Vagina (tissue), 2 donors: Measurements from ENCODE around the gene FATE1. TPM values are rescaled to one million over a fixed set of nuclear protein-coding genes. Genes with fewer than 3 reads are reported as not detected.

ENCODE experiments used
- DNase-seq, 2 donors: peaks; one replicate each; pipeline ENCODE4 v3.0.0-alpha.2; 2017; ENCODE audit errors: extremely low spot score in 2 of 2
- H3K27ac ChIP-seq: fragments of 200-600 bp; sonication (generic); one replicate; pipeline ENCODE4 v1.5.1; 2019
- H3K27me3 ChIP-seq: fragments of 200-600 bp; sonication (generic); one replicate; pipeline ENCODE4 v1.5.1; 2019
- H3K36me3 ChIP-seq, 2 donors: fragments of 200-600 bp; sonication (generic); one replicate each; pipeline ENCODE4 v1.5.1; 2017 to 2019
- H3K4me1 ChIP-seq: fragments of 200-600 bp; sonication (generic); one replicate; pipeline ENCODE4 v1.5.1; 2019
- H3K4me3 ChIP-seq, 2 donors: fragments of 200-600 bp; sonication (generic); 1 replicate in 1 of 2; 2 replicates in 1 of 2; pipeline ENCODE4 v1.5.1; 2016 to 2019
- H3K9me3 ChIP-seq: fragments of 200-600 bp; sonication (generic); one replicate; pipeline ENCODE4 v1.5.1; 2019
- CTCF ChIP-seq, 3 experiments: fragments of 450-650 bp in 2 of 3; fragments of 200-600 bp in 1 of 3; sonication (generic) in 1 of 3; IDR thresholded peaks; one replicate each; pipeline ENCODE4 v1.5.1; 2017 to 2019; ENCODE audit warnings: antibody characterized with exemption in 3 of 3, mild to moderate bottlenecking in 2 of 3, moderate library complexity in 2 of 3
- POLR2A ChIP-seq, 2 donors: fragments of 450-650 bp; IDR thresholded peaks; one replicate each; pipeline ENCODE4 v1.6.1; 2017; ENCODE audit warnings: antibody characterized with exemption in 2 of 2, mild to moderate bottlenecking in 2 of 2, moderate library complexity in 2 of 2
- POLR2AphosphoS5 ChIP-seq, 2 donors: sonication (generic); formaldehyde crosslinking; IDR thresholded peaks; one replicate each; pipeline ENCODE4 v1.9.0; 2017; ENCODE audit warnings: antibody characterized with exemption in 2 of 2, mild to moderate bottlenecking in 2 of 2, low read depth in 1 of 2; ENCODE audit not compliant: insufficient read depth in 1 of 2
- intact Hi-C: fragments of 100-400 bp; cut with DNase I; formaldehyde crosslinking; loops from one replicate; pipeline ENCODE4 v1.15.1; 2023
- total RNA-seq: library from RNA; depleted of rRNA; stranded (reverse); fragments of >200 nt; gene quantifications from one replicate; pipeline ENCODE4 v1.2.3, GENCODE V29; 2016

The FATE1 gene
- total RNA-seq, 1 donor from 2014 or later = not detected

GRCh38 chrX:151687635-151688034 lies 28.2 kb upstream of the FATE1 start:
- Histone ChIP-seq H3K4me1 (no peaks in the 10 kb centered on the region), H3K4me3 (no peak overlapping the region), H3K27me3 (no peaks in the 10 kb centered on the region), H3K36me3 (no peaks in the 10 kb centered on the region), H3K27ac (no peak overlapping the region), H3K9me3 (no peaks in the 10 kb centered on the region)
- no peak for DNase-seq
- TF ChIP-seq POLR2AphosphoS5 (IDR thresholded peaks at IDR 0.05; ENCODE audit: insufficient read depth in 1 of 2, low read depth in 1 of 2) = no peak
- TF ChIP-seq POLR2A (IDR thresholded peaks at IDR 0.05) = no peak
- TF ChIP-seq CTCF (IDR thresholded peaks at IDR 0.05) = no peak
- intact Hi-C loops = no loop called here

GRCh38 chrX:151688695-151689094 lies 27.1 kb upstream of the FATE1 start:
- no peak for DNase-seq
- no peaks in the 10 kb centered on the region for H3K27me3 ChIP-seq
- H3K27ac ChIP-seq = no peak overlapping the region
- H3K4me1 ChIP-seq = no peaks in the 10 kb centered on the region
- H3K36me3 ChIP-seq = no peaks in the 10 kb centered on the region
- no peaks in the 10 kb centered on the region for H3K9me3 ChIP-seq
- no peak overlapping the region for H3K4me3 ChIP-seq
- TF ChIP-seq CTCF (IDR thresholded peaks at IDR 0.05) = no peak
- TF ChIP-seq POLR2AphosphoS5 (IDR thresholded peaks at IDR 0.05; ENCODE audit: insufficient read depth in 1 of 2, low read depth in 1 of 2) = no peak
- no peak for TF ChIP-seq POLR2A (IDR thresholded peaks at IDR 0.05)
- intact Hi-C loops = no loop called here

DNA sequence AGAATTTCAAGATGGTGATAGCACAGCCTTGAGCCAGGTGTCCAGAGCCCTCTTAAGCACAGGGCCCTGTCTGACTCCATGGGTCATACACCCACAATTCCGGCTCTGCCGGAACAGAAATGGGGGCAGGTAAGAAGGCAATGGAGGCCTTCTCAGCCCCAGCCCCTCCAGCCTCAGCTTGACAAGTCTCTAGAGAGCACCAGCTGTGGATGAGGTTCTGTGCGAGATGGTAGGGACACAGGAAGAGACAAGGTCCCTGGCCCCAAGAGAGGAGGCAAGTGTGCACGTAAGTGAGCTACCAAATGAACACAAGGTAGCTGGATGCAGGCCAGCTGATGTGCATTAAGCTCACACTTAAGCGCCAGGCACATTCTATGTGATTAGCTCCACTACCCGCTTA lies 23.0 kb upstream of the FATE1 start:
- DNase-seq = no peak
- TF ChIP-seq POLR2A (IDR thresholded peaks at IDR 0.05) (no peak), CTCF (IDR thresholded peaks at IDR 0.05) (no peak), POLR2AphosphoS5 (IDR thresholded peaks at IDR 0.05; ENCODE audit: insufficient read depth in 1 of 2, low read depth in 1 of 2) (no peak)
- Histone ChIP-seq H3K4me3 (no peak overlapping the region), H3K27me3 (no peaks in the 10 kb centered on the region), H3K36me3 (no peaks in the 10 kb centered on the region), H3K27ac (no peak overlapping the region), H3K4me1 (peaks cover 11% of the 10 kb centered on the region), H3K9me3 (no peaks in the 10 kb centered on the region)
- intact Hi-C loops = no loop called here

GRCh38 chrX:151694121-151694520 lies 21.7 kb upstream of the FATE1 start:
- DNase-seq = no peak
- peaks cover 11% of the 10 kb centered on the region for H3K4me1 ChIP-seq
- H3K36me3 ChIP-seq = no peaks in the 10 kb centered on the region
- no peak overlapping the region for H3K27ac ChIP-seq
- no peaks in the 10 kb centered on the region for H3K27me3 ChIP-seq
- no peak overlapping the region for H3K4me3 ChIP-seq
- H3K9me3 ChIP-seq = no peaks in the 10 kb centered on the region
- intact Hi-C loops = no loop called here
- TF ChIP-seq POLR2AphosphoS5 (IDR thresholded peaks at IDR 0.05; ENCODE audit: insufficient read depth in 1 of 2, low read depth in 1 of 2) (no peak), CTCF (IDR thresholded peaks at IDR 0.05) (no peak), POLR2A (IDR thresholded peaks at IDR 0.05) (no peak)

GRCh38 chrX:151694661-151695582 lies 20.9 kb upstream of the FATE1 start, which contains the start of gene PRRG3:
Gene PRRG3, plus strand, starts transcription at chrX:151695458. Its CDS starts 3,357 bp downstream, at chrX:151698815.
- peaks cover 11% of the 10 kb centered on the region for H3K4me1 ChIP-seq
- H3K4me3 ChIP-seq = peak within 1 kb of the TSS; percentile 29 to 39
- no peaks in the 10 kb centered on the region for H3K9me3 ChIP-seq
- H3K36me3 ChIP-seq = no peaks in the 10 kb centered on the region
- peak within 1 kb of the TSS; percentile 61 for H3K27ac ChIP-seq
- intact Hi-C loops = no loop called here
- no peak for DNase-seq
- H3K27me3 ChIP-seq = no peaks in the 10 kb centered on the region
- TF ChIP-seq POLR2A (IDR thresholded peaks at IDR 0.05) (no peak), CTCF (IDR thresholded peaks at IDR 0.05) (no peak), POLR2AphosphoS5 (IDR thresholded peaks at IDR 0.05; ENCODE audit: insufficient read depth in 1 of 2, low read depth in 1 of 2) (no peak)
